ENCODE results near the gene PLXDC2. TPM values are rescaled to one million over a fixed set of nuclear protein-coding genes. Genes with fewer than 3 reads are reported as not detected.
A peak's percentile ranks its signal among the peaks of the same experiment; 100 is the strongest.

The PLXDC2 gene
- total and polyA plus RNA-seq, 2 donors from 2014 or later, result 11.9 to 42.1 TPM

- Histone ChIP-seq H3K4me1 (ENCODE audit: control insufficient read depth in 2 of 3, insufficient read depth in 2 of 3, low read depth in 1 of 3, low read length in 3 of 3) (peaks cover 0 to 2% (median 0%) of the 10 kb centered on the region in 3 donors), H3K36me3 (ENCODE audit: control insufficient read depth in 2 of 3, insufficient read depth in 3 of 3, low read length in 3 of 3) (no peaks in the 10 kb centered on the region), H3K9me3 (ENCODE audit: control insufficient read depth in 2 of 3, insufficient read depth in 1 of 3, low read length in 3 of 3) (no peaks in the 10 kb centered on the region), H3K9ac (ENCODE audit: low read length in 3 of 3) (no peak overlapping the region), H3K4me3 (ENCODE audit: low read length in 3 of 3) (no peak overlapping the region), H3K27me3 (ENCODE audit: control insufficient read depth, insufficient read depth, low read length) (no peaks in the 10 kb centered on the region), H3K27ac (ENCODE audit: low read depth in 2 of 2, low read length in 2 of 2) (no peak overlapping the region)
- intact Hi-C loops (cut with DNase I), result no loop called here
- FAIRE-seq, result no peak
- TF ChIP-seq CTCF (IDR thresholded peaks at IDR 0.05; ENCODE audit: borderline replicate concordance, extremely low read depth, insufficient read depth), result no peak
- DNase-seq, result peak in 1 of 5 donors; percentile 38
Observed at GRCh38 chr10:19970717-19971116, 154.5 kb downstream of the PLXDC2 start.

- H3K9me3 ChIP-seq (ENCODE audit: control insufficient read depth in 2 of 3, insufficient read depth in 1 of 3, low read length in 3 of 3), result no peaks in the 10 kb centered on the region
- no peaks in the 10 kb centered on the region for H3K27me3 ChIP-seq (ENCODE audit: control insufficient read depth, insufficient read depth, low read length)
- no peak overlapping the region for H3K27ac ChIP-seq (ENCODE audit: low read depth in 2 of 2, low read length in 2 of 2)
Observed at GRCh38 chr10:19971343-19972052, 155.3 kb downstream of the PLXDC2 start.

GRCh38 chr10:19974138-19974537 lies 157.9 kb downstream of the PLXDC2 start:
- no peak for FAIRE-seq
- H3K27me3 ChIP-seq (ENCODE audit: control insufficient read depth, insufficient read depth, low read length), result no peaks in the 10 kb centered on the region
- no peak for TF ChIP-seq CTCF (IDR thresholded peaks at IDR 0.05; ENCODE audit: borderline replicate concordance, extremely low read depth, insufficient read depth)

More at GRCh38 chr10:19971343-19972052, 155.3 kb downstream of the PLXDC2 start:
- DNase-seq (no peak), FAIRE-seq (no peak)
- Histone ChIP-seq H3K36me3 (ENCODE audit: control insufficient read depth in 2 of 3, insufficient read depth in 3 of 3, low read length in 3 of 3) (no peaks in the 10 kb centered on the region), H3K9ac (ENCODE audit: low read length in 3 of 3) (no peak overlapping the region), H3K4me1 (ENCODE audit: control insufficient read depth in 2 of 3, insufficient read depth in 2 of 3, low read depth in 1 of 3, low read length in 3 of 3) (peaks cover 0 to 2% (median 0%) of the 10 kb centered on the region in 3 donors), H3K4me3 (ENCODE audit: low read length in 3 of 3) (no peak overlapping the region)
- TF ChIP-seq CTCF (IDR thresholded peaks at IDR 0.05; ENCODE audit: borderline replicate concordance, extremely low read depth, insufficient read depth), result no peak
- intact Hi-C loops (cut with DNase I), result no loop called here

More at GRCh38 chr10:19974138-19974537, 157.9 kb downstream of the PLXDC2 start:
- no peak for DNase-seq
- no peak overlapping the region for H3K4me3 ChIP-seq (ENCODE audit: low read length in 3 of 3)
- H3K4me1 ChIP-seq (ENCODE audit: control insufficient read depth in 2 of 3, insufficient read depth in 2 of 3, low read depth in 1 of 3, low read length in 3 of 3), result no peaks in the 10 kb centered on the region
- no peaks in the 10 kb centered on the region for H3K36me3 ChIP-seq (ENCODE audit: control insufficient read depth in 2 of 3, insufficient read depth in 3 of 3, low read length in 3 of 3)
- H3K9ac ChIP-seq (ENCODE audit: low read length in 3 of 3), result no peak overlapping the region
- H3K27ac ChIP-seq (ENCODE audit: low read depth in 2 of 2, low read length in 2 of 2), result no peak overlapping the region
- intact Hi-C loops (cut with DNase I), result no loop called here
- H3K9me3 ChIP-seq (ENCODE audit: control insufficient read depth in 2 of 3, insufficient read depth in 1 of 3, low read length in 3 of 3), result peaks cover 0 to 9% (median 0%) of the 10 kb centered on the region in 3 donors

Measured in kidney (tissue), 14 donors.